RWPE2 (cell line): ENCODE measurements around the gene JOSD1.
A peak's percentile ranks its signal among the peaks of the same experiment; 100 is the strongest.

Experiments used
- ATAC-seq: fragments of 200-7000 bp; cut with Tn5 transposase; 3 replicates; pipeline ENCODE4 v1.9.1; 2021; ENCODE audit warnings: low read depth
- DNase-seq: peaks from one replicate; pipeline ENCODE4 v3.0.0-alpha.2; 2020; ENCODE audit warnings: low spot score
- H3K27ac ChIP-seq: fragments of 450-650 bp; 2 replicates; pipeline ENCODE4 v1.5.1; 2017; ENCODE audit warnings: mild to moderate bottlenecking; ENCODE audit not compliant: poor library complexity, severe bottlenecking
- H3K27me3 ChIP-seq: fragments of 250-450 bp; sonication (Bioruptor Pico); 2 replicates; pipeline ENCODE4 v1.5.1; 2021; ENCODE audit warnings: mild to moderate bottlenecking, moderate library complexity; ENCODE audit not compliant: insufficient read depth, poor library complexity, severe bottlenecking
- H3K36me3 ChIP-seq: fragments of 250-450 bp; sonication (Bioruptor Pico); 2 replicates; pipeline ENCODE4 v1.5.1; 2020; ENCODE audit warnings: low read depth, mild to moderate bottlenecking, moderate library complexity
- H3K4me1 ChIP-seq: fragments of 250-450 bp; sonication (Bioruptor Pico); 2 replicates; pipeline ENCODE4 v1.5.1; 2021; ENCODE audit warnings: mild to moderate bottlenecking, moderate library complexity; ENCODE audit not compliant: insufficient read depth, poor library complexity, severe bottlenecking
- H3K4me3 ChIP-seq: fragments of 250-450 bp; sonication (Bioruptor Pico); 2 replicates; pipeline ENCODE4 v1.5.1; 2021; ENCODE audit warnings: mild to moderate bottlenecking, moderate library complexity; ENCODE audit not compliant: severe bottlenecking
- H3K9me3 ChIP-seq: fragments of 250-450 bp; sonication (Bioruptor Pico); 2 replicates; pipeline ENCODE4 v1.5.1; 2021; ENCODE audit warnings: mild to moderate bottlenecking, moderate library complexity; ENCODE audit not compliant: severe bottlenecking
- TF ChIP-seq, protein P1 (sequence below): fragments of 450-650 bp; IDR thresholded peaks from one replicate; pipeline ENCODE4 v1.5.1; 2017; ENCODE audit warnings: mild to moderate bottlenecking, moderate library complexity; ENCODE audit not compliant: poor library complexity, severe bottlenecking

The JOSD1 gene

DNA sequence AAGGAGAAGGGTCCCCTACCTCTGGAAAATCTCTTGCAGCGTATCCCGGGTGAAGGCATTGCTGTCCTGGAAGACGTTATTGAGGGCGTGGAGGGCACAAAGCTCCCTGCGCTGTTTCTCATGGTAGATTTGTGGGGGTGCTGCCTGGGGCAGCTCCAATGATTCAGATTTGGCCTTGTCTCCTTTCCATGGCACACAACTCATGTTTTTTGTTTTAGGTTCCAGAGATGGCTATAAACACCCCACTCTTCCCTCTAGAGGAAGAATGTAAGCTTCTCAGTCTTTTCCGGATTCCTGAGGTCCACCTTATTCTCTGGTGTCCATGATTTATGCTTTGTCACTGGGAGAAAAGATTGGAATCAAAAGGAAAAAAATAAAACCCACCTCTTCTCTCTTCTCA, 959 bp downstream of the JOSD1 start:
- Histone ChIP-seq H3K4me1 (peaks cover 34% of the 10 kb centered on the region), H3K27ac (peak overlapping the region; percentile 75)
- DNase-seq: no peak

DNA sequence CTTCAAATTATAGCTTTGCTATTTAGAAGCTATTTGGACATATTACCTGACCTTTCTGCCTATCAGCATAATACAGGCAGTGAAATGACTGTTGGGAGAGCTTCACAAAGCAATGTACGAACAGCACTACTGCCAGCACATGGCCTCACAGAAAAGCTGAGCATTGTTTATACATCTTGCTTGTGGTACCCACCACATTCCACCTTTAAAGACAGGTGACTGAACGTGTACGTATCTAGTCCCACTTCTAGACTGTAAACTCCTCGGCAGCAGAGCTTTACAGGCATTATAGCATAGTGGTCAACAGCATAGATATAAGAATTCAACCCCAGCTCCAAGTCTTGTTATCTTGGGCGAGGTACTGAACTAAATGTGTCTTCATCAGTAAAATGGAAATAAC, 1.6 kb downstream of the JOSD1 start:
- no peaks in the 10 kb centered on the region for H3K9me3 ChIP-seq
- H3K27ac ChIP-seq: peak overlapping the region; percentile 75
- H3K27me3 ChIP-seq: no peaks in the 10 kb centered on the region
- no peak for ATAC-seq
- H3K36me3 ChIP-seq: peaks cover 39% of the 10 kb centered on the region
- H3K4me3 ChIP-seq: peak overlapping the region; percentile 79
- TF ChIP-seq, protein P1, sequence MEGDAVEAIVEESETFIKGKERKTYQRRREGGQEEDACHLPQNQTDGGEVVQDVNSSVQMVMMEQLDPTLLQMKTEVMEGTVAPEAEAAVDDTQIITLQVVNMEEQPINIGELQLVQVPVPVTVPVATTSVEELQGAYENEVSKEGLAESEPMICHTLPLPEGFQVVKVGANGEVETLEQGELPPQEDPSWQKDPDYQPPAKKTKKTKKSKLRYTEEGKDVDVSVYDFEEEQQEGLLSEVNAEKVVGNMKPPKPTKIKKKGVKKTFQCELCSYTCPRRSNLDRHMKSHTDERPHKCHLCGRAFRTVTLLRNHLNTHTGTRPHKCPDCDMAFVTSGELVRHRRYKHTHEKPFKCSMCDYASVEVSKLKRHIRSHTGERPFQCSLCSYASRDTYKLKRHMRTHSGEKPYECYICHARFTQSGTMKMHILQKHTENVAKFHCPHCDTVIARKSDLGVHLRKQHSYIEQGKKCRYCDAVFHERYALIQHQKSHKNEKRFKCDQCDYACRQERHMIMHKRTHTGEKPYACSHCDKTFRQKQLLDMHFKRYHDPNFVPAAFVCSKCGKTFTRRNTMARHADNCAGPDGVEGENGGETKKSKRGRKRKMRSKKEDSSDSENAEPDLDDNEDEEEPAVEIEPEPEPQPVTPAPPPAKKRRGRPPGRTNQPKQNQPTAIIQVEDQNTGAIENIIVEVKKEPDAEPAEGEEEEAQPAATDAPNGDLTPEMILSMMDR: no peak
- H3K4me1 ChIP-seq: peaks cover 29% of the 10 kb centered on the region
- no peak for DNase-seq

More for the DNA sequence above, 959 bp downstream of the JOSD1 start:
- ATAC-seq: no peak
- peak overlapping the region; percentile 79 for H3K4me3 ChIP-seq
- TF ChIP-seq, protein P1: no peak
- peaks cover 34% of the 10 kb centered on the region for H3K36me3 ChIP-seq
- H3K27me3 ChIP-seq: no peaks in the 10 kb centered on the region
- H3K9me3 ChIP-seq: no peaks in the 10 kb centered on the region

DNA sequence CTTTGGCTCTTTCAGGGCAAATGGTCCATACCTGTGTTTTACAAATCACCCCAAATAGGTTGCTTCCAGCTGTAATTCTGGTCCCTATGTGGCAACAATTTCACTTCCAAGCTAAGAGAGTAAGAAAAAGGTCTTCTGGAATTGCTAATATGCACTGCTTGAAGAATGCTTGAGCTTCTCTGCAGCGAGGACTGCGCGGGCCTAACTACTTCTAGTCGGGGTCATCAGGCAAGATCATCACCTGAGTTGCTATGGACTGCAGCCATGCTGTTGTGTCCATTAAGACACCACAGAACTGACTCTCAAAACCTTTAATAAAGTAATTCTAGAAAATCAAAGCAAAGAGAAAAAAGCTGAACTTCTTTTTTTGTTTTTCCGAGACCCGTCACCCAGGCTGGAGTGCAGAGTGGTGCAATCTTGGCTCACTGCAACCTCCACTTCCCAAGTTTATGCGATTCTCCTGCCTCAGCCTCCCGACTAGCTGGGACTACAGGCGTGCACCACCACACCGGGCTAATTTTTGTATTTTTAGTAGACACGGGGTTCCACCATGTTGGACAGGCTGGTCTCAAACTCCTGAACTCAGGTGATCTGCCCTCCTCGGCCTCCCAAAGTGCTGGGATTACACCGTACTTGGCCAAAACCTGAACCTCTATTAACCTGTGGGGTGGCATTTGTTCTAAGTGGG, 2.2 kb downstream of the JOSD1 start:
- TF ChIP-seq, protein P1: no peak
- Histone ChIP-seq H3K4me1 (peaks cover 29% of the 10 kb centered on the region), H3K4me3 (peak overlapping the region; percentile 79), H3K27me3 (no peaks in the 10 kb centered on the region), H3K27ac (peak overlapping the region; percentile 75), H3K36me3 (peaks cover 45% of the 10 kb centered on the region), H3K9me3 (no peaks in the 10 kb centered on the region)
- no peak for DNase-seq
- no peak for ATAC-seq

DNA sequence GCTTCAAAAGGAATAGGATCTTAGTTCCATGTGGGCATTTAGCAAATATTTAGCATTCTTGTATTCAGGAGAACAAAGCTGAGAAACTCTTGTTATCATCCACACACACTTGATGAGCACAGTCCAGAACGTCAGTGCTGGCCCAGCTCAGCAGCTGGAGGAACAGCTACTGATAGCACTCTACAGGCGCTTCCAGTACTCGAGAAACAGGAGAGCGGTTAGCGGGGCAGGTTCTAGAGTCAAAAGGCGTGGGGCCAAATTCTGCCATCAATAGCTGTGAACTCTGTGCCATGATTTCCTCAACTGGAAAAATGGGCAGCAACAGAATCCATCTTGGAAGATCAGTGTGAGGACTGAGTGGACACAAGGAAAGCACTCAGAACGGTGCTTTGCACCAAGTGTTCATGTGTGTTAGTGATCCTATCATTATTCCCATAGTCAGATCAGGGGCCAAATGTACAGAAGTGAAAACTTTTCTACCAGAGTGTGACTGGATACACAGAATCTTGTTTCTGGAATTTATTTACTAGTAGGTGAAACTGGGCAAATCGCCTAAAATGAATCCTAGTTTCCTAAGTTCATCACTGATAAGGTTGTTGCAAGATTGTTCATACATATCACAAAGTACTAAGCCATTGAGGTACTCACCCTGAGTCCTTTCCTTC, 3.2 kb downstream of the JOSD1 start:
- H3K4me3 ChIP-seq: no peak overlapping the region
- DNase-seq: no peak
- peaks cover 51% of the 10 kb centered on the region for H3K36me3 ChIP-seq
- peaks cover 29% of the 10 kb centered on the region for H3K4me1 ChIP-seq
- H3K9me3 ChIP-seq: no peaks in the 10 kb centered on the region
- ATAC-seq: no peak
- peak overlapping the region; percentile 75 for H3K27ac ChIP-seq
- no peaks in the 10 kb centered on the region for H3K27me3 ChIP-seq
- TF ChIP-seq, protein P1: no peak
